ENCODE results near the gene LHFPL2. TPM values are rescaled to one million over a fixed set of nuclear protein-coding genes. Genes with fewer than 3 reads are reported as not detected.
A peak's percentile ranks its signal among the peaks of the same experiment; 100 is the strongest.

LHFPL2 gene
- total RNA-seq, 1 donor from 2014 or later, result 40.6 TPM

GRCh38 chr5:78533356-78533755 is 115.2 kb downstream of the LHFPL2 start:
- H3K4me3 ChIP-seq, result no peak overlapping the region
- H3K9me3 ChIP-seq, result no peaks in the 10 kb centered on the region
- H3K4me1 ChIP-seq, result peaks cover 29% of the 10 kb centered on the region
- H3K27ac ChIP-seq, result no peak overlapping the region
- no peaks in the 10 kb centered on the region for H3K27me3 ChIP-seq (ENCODE audit: low read depth)
- DNase-seq (no peak), ATAC-seq (no peak)
- no peaks in the 10 kb centered on the region for H3K36me3 ChIP-seq
- TF ChIP-seq, protein P1, sequence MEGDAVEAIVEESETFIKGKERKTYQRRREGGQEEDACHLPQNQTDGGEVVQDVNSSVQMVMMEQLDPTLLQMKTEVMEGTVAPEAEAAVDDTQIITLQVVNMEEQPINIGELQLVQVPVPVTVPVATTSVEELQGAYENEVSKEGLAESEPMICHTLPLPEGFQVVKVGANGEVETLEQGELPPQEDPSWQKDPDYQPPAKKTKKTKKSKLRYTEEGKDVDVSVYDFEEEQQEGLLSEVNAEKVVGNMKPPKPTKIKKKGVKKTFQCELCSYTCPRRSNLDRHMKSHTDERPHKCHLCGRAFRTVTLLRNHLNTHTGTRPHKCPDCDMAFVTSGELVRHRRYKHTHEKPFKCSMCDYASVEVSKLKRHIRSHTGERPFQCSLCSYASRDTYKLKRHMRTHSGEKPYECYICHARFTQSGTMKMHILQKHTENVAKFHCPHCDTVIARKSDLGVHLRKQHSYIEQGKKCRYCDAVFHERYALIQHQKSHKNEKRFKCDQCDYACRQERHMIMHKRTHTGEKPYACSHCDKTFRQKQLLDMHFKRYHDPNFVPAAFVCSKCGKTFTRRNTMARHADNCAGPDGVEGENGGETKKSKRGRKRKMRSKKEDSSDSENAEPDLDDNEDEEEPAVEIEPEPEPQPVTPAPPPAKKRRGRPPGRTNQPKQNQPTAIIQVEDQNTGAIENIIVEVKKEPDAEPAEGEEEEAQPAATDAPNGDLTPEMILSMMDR (IDR thresholded peaks at IDR 0.05), result peak; percentile 23
- intact Hi-C loops (cut with DNase I), result no loop called here

GRCh38 chr5:78530342-78531096 is 118.1 kb downstream of the LHFPL2 start:
- peaks cover 57% of the 10 kb centered on the region for H3K4me1 ChIP-seq
- intact Hi-C loops (cut with DNase I), result no loop called here
- ATAC-seq, result no peak

GRCh38 chr5:78527925-78528324 is 120.6 kb downstream of the LHFPL2 start:
- Histone ChIP-seq H3K27ac (peak overlapping the region; percentile 76), H3K36me3 (no peaks in the 10 kb centered on the region), H3K4me1 (peaks cover 59% of the 10 kb centered on the region), H3K9me3 (no peaks in the 10 kb centered on the region), H3K4me3 (no peak overlapping the region), H3K27me3 (ENCODE audit: low read depth) (no peaks in the 10 kb centered on the region)
- no peak for DNase-seq
- TF ChIP-seq, protein P1 (IDR thresholded peaks at IDR 0.05), result no peak
- no peak for ATAC-seq
- intact Hi-C loops (cut with DNase I), result no loop called here

More at GRCh38 chr5:78530342-78531096, 118.1 kb downstream of the LHFPL2 start:
- H3K27me3 ChIP-seq (ENCODE audit: low read depth), result no peaks in the 10 kb centered on the region
- TF ChIP-seq, protein P1 (IDR thresholded peaks at IDR 0.05), result no peak
- H3K9me3 ChIP-seq, result no peaks in the 10 kb centered on the region
- DNase-seq, result no peak
- no peak overlapping the region for H3K27ac ChIP-seq
- H3K36me3 ChIP-seq, result no peaks in the 10 kb centered on the region
- no peak overlapping the region for H3K4me3 ChIP-seq

DNA sequence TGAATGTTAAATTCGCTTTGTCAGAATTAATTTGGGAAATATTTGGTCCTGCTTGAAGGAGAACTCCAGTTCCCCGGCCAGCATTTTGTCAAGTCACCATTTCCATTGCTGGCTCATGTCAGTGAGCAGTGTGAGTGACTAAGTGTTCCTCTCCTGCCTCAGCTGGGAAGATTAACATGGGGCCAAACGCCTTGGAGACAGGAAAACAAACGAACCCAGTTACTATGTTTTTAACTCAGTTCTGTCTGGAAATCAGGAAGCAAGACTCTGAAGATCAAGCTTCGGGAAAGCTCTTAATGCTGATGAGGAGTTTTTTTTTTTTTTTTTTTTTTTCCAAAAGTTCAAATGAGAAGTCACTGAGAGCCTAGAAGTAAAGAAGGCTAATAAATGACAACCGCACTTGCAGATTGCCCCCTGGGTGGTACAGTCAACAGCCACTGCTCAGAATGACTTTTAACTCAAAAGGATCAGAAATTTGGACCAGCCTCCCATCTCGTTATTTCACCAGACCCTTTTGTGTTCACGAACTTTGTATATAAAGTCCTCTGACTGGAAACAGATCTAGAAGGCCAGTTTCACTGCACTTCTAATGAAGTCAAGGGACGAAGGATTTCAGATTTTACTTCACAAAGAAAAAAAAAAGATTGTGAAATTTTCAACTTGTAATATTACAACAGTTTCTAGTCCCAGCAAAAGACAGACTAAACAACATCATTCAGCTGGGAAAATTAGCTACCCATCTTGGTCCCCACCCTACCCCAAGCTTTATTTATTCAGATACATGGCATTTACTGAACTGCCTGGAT is 121.3 kb downstream of the LHFPL2 start:
- intact Hi-C loops (cut with DNase I), result no loop called here
- peaks cover 61% of the 10 kb centered on the region for H3K4me1 ChIP-seq

GRCh38 chr5:78526049-78526525 is 122.5 kb downstream of the LHFPL2 start:
- TF ChIP-seq, protein P1 (IDR thresholded peaks at IDR 0.05), result no peak
- no peak overlapping the region for H3K4me3 ChIP-seq
- peak overlapping the region; percentile 76 for H3K27ac ChIP-seq
- H3K27me3 ChIP-seq (ENCODE audit: low read depth), result no peaks in the 10 kb centered on the region
- no peak for DNase-seq
- H3K4me1 ChIP-seq, result peaks cover 61% of the 10 kb centered on the region
- no peaks in the 10 kb centered on the region for H3K9me3 ChIP-seq
- ATAC-seq, result peak; percentile 27 to 76
- H3K36me3 ChIP-seq, result no peaks in the 10 kb centered on the region
- intact Hi-C loops (cut with DNase I), result no loop called here

More for the DNA sequence above, 121.3 kb downstream of the LHFPL2 start:
- H3K27ac ChIP-seq, result peak overlapping the region; percentile 76
- peak; percentile 54 for DNase-seq
- H3K36me3 ChIP-seq, result no peaks in the 10 kb centered on the region
- ATAC-seq, result peak; percentile 87 to 92
- TF ChIP-seq, protein P1 (IDR thresholded peaks at IDR 0.05), result no peak
- H3K4me3 ChIP-seq, result no peak overlapping the region
- H3K9me3 ChIP-seq, result no peaks in the 10 kb centered on the region
- no peaks in the 10 kb centered on the region for H3K27me3 ChIP-seq (ENCODE audit: low read depth)
